Right lobe of liver (tissue), 6 donors: ENCODE results near the gene CORO2B. TPM values are rescaled to one million over a fixed set of nuclear protein-coding genes. Genes with fewer than 3 reads are reported as not detected.
A peak's percentile ranks its signal among the peaks of the same experiment; 100 is the strongest.

Experiments
- ATAC-seq, 4 donors: fragments of 200-7000 bp; cut with Tn5 transposase; one replicate each; pipeline ENCODE4 v1.9.1; 2020; ENCODE audit warnings: mild to moderate bottlenecking in 4 of 4, moderate library complexity in 4 of 4
- DNase-seq, 3 donors: peaks; one replicate each; pipeline ENCODE4 v3.0.0-alpha.2; 2020
- H3K27ac ChIP-seq, 3 donors: fragments of 200-600 bp; one replicate each; pipeline ENCODE4 v1.8.0; 2022
- H3K27me3 ChIP-seq, 2 donors: fragments of 200-600 bp; one replicate each; pipeline ENCODE4 v1.8.0; 2022
- H3K36me3 ChIP-seq, 4 donors: fragments of 200-600 bp; sonication (generic) in 1 of 4; one replicate each; pipeline versions ENCODE4 v1.5.1 to v1.8.0; 2017 to 2022; ENCODE audit warnings: control low read depth in 1 of 4
- H3K4me1 ChIP-seq, 4 donors: fragments of 200-600 bp; sonication (generic) in 1 of 4; one replicate each; pipeline versions ENCODE4 v1.5.1 to v1.8.0; 2017 to 2022; ENCODE audit warnings: control low read depth in 1 of 4
- H3K4me3 ChIP-seq, 3 donors: fragments of 200-600 bp; one replicate each; pipeline ENCODE4 v1.8.0; 2022
- H3K9me3 ChIP-seq, 4 donors: fragments of 200-600 bp; sonication (generic) in 1 of 4; one replicate each; pipeline versions ENCODE4 v1.5.1 to v1.8.0; 2017 to 2022; ENCODE audit warnings: control low read depth in 1 of 4
- CTCF ChIP-seq, 4 donors: fragments of 200-600 bp in 3 of 4; fragments of 450-650 bp in 1 of 4; IDR thresholded peaks; one replicate each; pipeline versions ENCODE4 v1.5.1 to v1.8.0; 2016 to 2022; ENCODE audit warnings: antibody characterized with exemption in 4 of 4, mild to moderate bottlenecking in 2 of 4
- POLR2A ChIP-seq: fragments of 450-650 bp; IDR thresholded peaks from one replicate; pipeline ENCODE4 v1.6.1; 2017; ENCODE audit warnings: antibody characterized with exemption, mild to moderate bottlenecking
- WGBS: methylation state at CpG from one replicate; pipeline ENCODE4 v1.1.6; 2018; ENCODE audit warnings: low coverage, low lambda C conversion rate; ENCODE audit not compliant: insufficient coverage; ENCODE audit errors: missing lambda C conversion rate; 5-methylcytosine and 5-hydroxymethylcytosine counted together
- intact Hi-C, 2 donors: fragments of 100-400 bp; cut with DNase I; formaldehyde crosslinking; loops; one replicate each; pipeline versions ENCODE4 v1.11.2 to v1.14.1; 2022
- total RNA-seq, 6 experiments: library from RNA; depleted of rRNA in 2 of 6; stranded (reverse); fragments of >200 nt in 2 of 6; fragmentation: NEBNext Ultra II Directional in 3 of 6; extraction: Animal tissue kit (Norgen Biotek cat#: 25700) in 3 of 6; gene quantifications; one replicate each; pipeline versions ENCODE4 v1.1.0 to v1.2.4, GENCODE V29; 2016 to 2023
- donor health status: DM: no; HTN: yes; CAD: no.
- donor health status: DM: no; HTN: no; CAD: no.
- donor health status: DM: no; HTN: no; CAD: no.
- donor health status: DM: no; HTN: yes; CAD: no.
- donor health status: DM: no; HTN: yes; CAD: no.

The CORO2B gene
- total RNA-seq, 6 experiments from 2014 or later, result 0.18 to 0.68 (median 0.41) TPM

- Histone ChIP-seq H3K27ac (no peak overlapping the region), H3K9me3 (no peaks in the 10 kb centered on the region), H3K36me3 (no peaks in the 10 kb centered on the region), H3K4me1 (no peaks in the 10 kb centered on the region), H3K4me3 (no peak overlapping the region), H3K27me3 (no peaks in the 10 kb centered on the region)
- 35% methylated on average over 6 of the region's 8 CpGs for whole genome bisulfite sequencing
- ATAC-seq, result peak in 3 of 4 donors; percentile 35 to 72 (median 64)
- intact Hi-C loops, result loop anchor here in 1 of 2 donors (10.0 kb wide), 1 partner anchor 155 kb away; no protein-coding TSS in a partner anchor
- TF ChIP-seq CTCF (IDR thresholded peaks at IDR 0.05) (no peak), POLR2A (no peak)
- no peak for DNase-seq
These were observed 151.1 kb downstream of the CORO2B start for GRCh38 chr15:68729789-68730411.

GRCh38 chr15:68730471-68730919 is 151.7 kb downstream of the CORO2B start:
- Histone ChIP-seq H3K9me3 (no peaks in the 10 kb centered on the region), H3K4me3 (no peak overlapping the region), H3K27ac (no peak overlapping the region), H3K36me3 (no peaks in the 10 kb centered on the region), H3K27me3 (no peaks in the 10 kb centered on the region), H3K4me1 (no peaks in the 10 kb centered on the region)
- ATAC-seq (peak; percentile 52 to 69 (median 66)), DNase-seq (no peak)
- TF ChIP-seq POLR2A (no peak), CTCF (IDR thresholded peaks at IDR 0.05) (peak; percentile 49 to 67 (median 56))
- WGBS, result 33% methylated on average over 4 of the region's 6 CpGs
- intact Hi-C loops, result no loop called here

- intact Hi-C loops, result no loop called here
- ATAC-seq, result peak; percentile 28 to 50 (median 42)
- no peak overlapping the region for H3K27ac ChIP-seq
These were observed 152.4 kb downstream of the CORO2B start for GRCh38 chr15:68730976-68731897.

GRCh38 chr15:68732451-68732850 is 153.7 kb downstream of the CORO2B start:
- intact Hi-C loops, result no loop called here

More at GRCh38 chr15:68730976-68731897, 152.4 kb downstream of the CORO2B start:
- Histone ChIP-seq H3K27me3 (no peaks in the 10 kb centered on the region), H3K36me3 (no peaks in the 10 kb centered on the region), H3K9me3 (no peaks in the 10 kb centered on the region), H3K4me1 (no peaks in the 10 kb centered on the region), H3K4me3 (no peak overlapping the region)
- DNase-seq, result no peak
- no peak for TF ChIP-seq CTCF (IDR thresholded peaks at IDR 0.05)
- no peak for TF ChIP-seq POLR2A
- WGBS, result 55% methylated on average over 7 of the region's 15 CpGs

More at GRCh38 chr15:68732451-68732850, 153.7 kb downstream of the CORO2B start:
- DNase-seq, result peak in 1 of 3 donors; percentile 35
- WGBS, result 70% methylated on average over 1 of the region's 2 CpGs
- Histone ChIP-seq H3K27ac (no peak overlapping the region), H3K4me1 (no peaks in the 10 kb centered on the region), H3K36me3 (no peaks in the 10 kb centered on the region), H3K4me3 (no peak overlapping the region), H3K27me3 (no peaks in the 10 kb centered on the region), H3K9me3 (no peaks in the 10 kb centered on the region)
- TF ChIP-seq CTCF (IDR thresholded peaks at IDR 0.05), result no peak
- no peak for TF ChIP-seq POLR2A
- no peak for ATAC-seq
